Mesenchymal stem cell (in vitro differentiated cells and primary cell): ENCODE data around the gene ADAMTS14.
A peak's percentile ranks its signal among the peaks of the same experiment; 100 is the strongest.

ENCODE experiments used
- DNase-seq: peaks from one replicate; pipeline ENCODE4 v3.0.0-alpha.2; 2013
- H2AFZ ChIP-seq: one replicate; pipeline ENCODE4 v1.6.1; 2013; ENCODE audit warnings: low read depth, mild to moderate bottlenecking, control low read depth, inconsistent platforms, low read length, moderate library complexity
- H2AK5ac ChIP-seq: 2 replicates; pipeline ENCODE4 v1.6.1; 2013; ENCODE audit warnings: low read length, moderate library complexity, mild to moderate bottlenecking, inconsistent platforms; ENCODE audit not compliant: severe bottlenecking
- H2BK120ac ChIP-seq: one replicate; pipeline ENCODE4 v1.6.1; 2013; ENCODE audit warnings: low read depth, mild to moderate bottlenecking, inconsistent platforms, low read length, moderate library complexity
- H2BK12ac ChIP-seq, 2 experiments: one replicate each; pipeline ENCODE4 v1.6.1; 2013; ENCODE audit warnings: inconsistent platforms in 2 of 2, low read length in 2 of 2, mild to moderate bottlenecking in 2 of 2, moderate library complexity in 2 of 2, control low read depth in 1 of 2
- H2BK15ac ChIP-seq: one replicate; pipeline ENCODE4 v1.6.1; 2013; ENCODE audit warnings: mild to moderate bottlenecking, low read depth, inconsistent platforms; ENCODE audit not compliant: poor library complexity, severe bottlenecking
- H2BK5ac ChIP-seq: 2 replicates; pipeline ENCODE4 v1.6.1; 2013; ENCODE audit warnings: low read depth, mild to moderate bottlenecking, low read length, control low read depth, inconsistent platforms; ENCODE audit not compliant: poor library complexity, severe bottlenecking
- H3K14ac ChIP-seq, 2 experiments: one replicate each; pipeline ENCODE4 v1.6.1; 2013; ENCODE audit warnings: inconsistent platforms in 2 of 2, low read length in 2 of 2, control low read depth in 1 of 2, mild to moderate bottlenecking in 1 of 2, moderate library complexity in 1 of 2
- H3K18ac ChIP-seq, 2 experiments: one replicate each; pipeline ENCODE4 v1.6.1; 2013; ENCODE audit warnings: inconsistent platforms in 2 of 2, low read length in 2 of 2, control low read depth in 1 of 2, low read depth in 1 of 2, mild to moderate bottlenecking in 1 of 2
- H3K23ac ChIP-seq, 2 experiments: one replicate each; pipeline ENCODE4 v1.6.1; 2013; ENCODE audit warnings: inconsistent platforms in 2 of 2, low read length in 2 of 2, mild to moderate bottlenecking in 2 of 2, moderate library complexity in 2 of 2, control low read depth in 1 of 2
- H3K27ac ChIP-seq: 2 replicates; pipeline ENCODE4 v1.5.1; 2013; ENCODE audit warnings: mild to moderate bottlenecking, moderate library complexity, low read length, control low read depth, inconsistent platforms; ENCODE audit not compliant: poor library complexity, severe bottlenecking
- H3K27me3 ChIP-seq, 2 experiments: 2 replicates each; pipeline versions ENCODE4 v1.6.1 to v1.7.0; 2013; ENCODE audit warnings: low read length in 2 of 2, mild to moderate bottlenecking in 2 of 2, moderate library complexity in 2 of 2, control low read depth in 1 of 2, inconsistent platforms in 1 of 2; ENCODE audit not compliant: control insufficient read depth in 1 of 2, insufficient read depth in 1 of 2
- H3K36me3 ChIP-seq, 2 experiments: 2 replicates each; pipeline versions ENCODE4 v1.6.1 to v1.7.0; 2013; ENCODE audit warnings: low read length in 2 of 2, control low read depth in 1 of 2, inconsistent platforms in 1 of 2, low read depth in 1 of 2, mild to moderate bottlenecking in 1 of 2; ENCODE audit not compliant: insufficient read depth in 2 of 2, control insufficient read depth in 1 of 2
- H3K4ac ChIP-seq, 2 experiments: one replicate each; pipeline ENCODE4 v1.6.1; 2013; ENCODE audit warnings: inconsistent platforms in 2 of 2, low read length in 2 of 2, mild to moderate bottlenecking in 2 of 2, moderate library complexity in 2 of 2, control low read depth in 1 of 2, low read depth in 1 of 2
- H3K4me1 ChIP-seq: 2 replicates; pipeline ENCODE4 v1.6.1; 2013; ENCODE audit warnings: low read depth, low read length, control low read depth; ENCODE audit not compliant: control insufficient read depth, insufficient read depth
- H3K4me2 ChIP-seq: 2 replicates; pipeline ENCODE4 v1.6.1; 2013; ENCODE audit warnings: low read length, mild to moderate bottlenecking, inconsistent platforms; ENCODE audit not compliant: poor library complexity, severe bottlenecking
- H3K4me3 ChIP-seq, 2 experiments: 2 replicates each; pipeline versions ENCODE4 v1.5.1 to v1.7.0; 2013; ENCODE audit warnings: low read length in 2 of 2, mild to moderate bottlenecking in 2 of 2, control low read depth in 1 of 2, low read depth in 1 of 2; ENCODE audit not compliant: insufficient read depth in 1 of 2
- H3K79me1 ChIP-seq: replicated peaks from 2 replicates; pipeline ENCODE4 v1.6.1; 2013; ENCODE audit warnings: mild to moderate bottlenecking, control low read depth, low read length, inconsistent platforms; ENCODE audit not compliant: poor library complexity, severe bottlenecking
- H3K9ac ChIP-seq: 2 replicates; pipeline ENCODE4 v1.7.0; 2013; ENCODE audit warnings: mild to moderate bottlenecking, low read length, moderate library complexity
- H3K9me3 ChIP-seq: 2 replicates; pipeline ENCODE4 v1.7.0; 2013; ENCODE audit warnings: mild to moderate bottlenecking, low read length; ENCODE audit not compliant: control insufficient read depth
- H4K8ac ChIP-seq: one replicate; pipeline ENCODE4 v1.6.1; 2013; ENCODE audit warnings: inconsistent platforms, mild to moderate bottlenecking, low read length, moderate library complexity
- H4K91ac ChIP-seq: one replicate; pipeline ENCODE4 v1.6.1; 2013; ENCODE audit warnings: mild to moderate bottlenecking, low read length, inconsistent platforms
- WGBS: methylation state at CpG from one replicate; pipeline ENCODE4 v1.1.7; 2013; ENCODE audit warnings: mixed read lengths; 5-methylcytosine and 5-hydroxymethylcytosine counted together

ADAMTS14 gene

GRCh38 chr10:70683601-70683934 lies 11.3 kb downstream of the ADAMTS14 start:
- Histone ChIP-seq H3K18ac (no peak overlapping the region), H2BK15ac (no peak overlapping the region), H2BK12ac (no peak overlapping the region), H3K9me3 (no peaks in the 10 kb centered on the region), H3K4ac (no peak overlapping the region), H3K4me3 (no peak overlapping the region), H3K79me1 (peaks cover 17% of the 10 kb centered on the region), H3K9ac (no peak overlapping the region), H3K27ac (peak overlapping the region; percentile 21), H3K27me3 (no peaks in the 10 kb centered on the region), H2BK120ac (no peak overlapping the region), H3K4me2 (no peak overlapping the region), H3K23ac (no peak overlapping the region), H3K36me3 (peaks cover 23 to 40% of the 10 kb centered on the region in 2 experiments), H3K14ac (no peak overlapping the region), H4K8ac (no peak overlapping the region), H2AK5ac (no peak overlapping the region), H3K4me1 (peaks cover 45% of the 10 kb centered on the region), H4K91ac (no peak overlapping the region), H2AFZ (no peak overlapping the region), H2BK5ac (no peak overlapping the region)
- 68% methylated on average over 6 of the region's 6 CpGs for WGBS
- DNase-seq: no peak

- no peak for DNase-seq
- H2AK5ac ChIP-seq: peak overlapping the region; percentile 9
- H3K4me2 ChIP-seq: no peak overlapping the region
- H4K91ac ChIP-seq: no peak overlapping the region
- peaks cover 17% of the 10 kb centered on the region for H3K79me1 ChIP-seq
- H3K4ac ChIP-seq: no peak overlapping the region
- H3K14ac ChIP-seq: no peak overlapping the region
- no peak overlapping the region for H2BK12ac ChIP-seq
- no peaks in the 10 kb centered on the region for H3K9me3 ChIP-seq
- H3K36me3 ChIP-seq: peaks cover 26 to 38% of the 10 kb centered on the region in 2 experiments
- WGBS: 100% methylated on average over 2 of the region's 5 CpGs
- H3K4me3 ChIP-seq: no peak overlapping the region
- H3K23ac ChIP-seq: no peak overlapping the region
- peaks cover 42% of the 10 kb centered on the region for H3K4me1 ChIP-seq
- H2BK5ac ChIP-seq: no peak overlapping the region
- H3K9ac ChIP-seq: no peak overlapping the region
- H3K27me3 ChIP-seq: no peaks in the 10 kb centered on the region
- H2AFZ ChIP-seq: no peak overlapping the region
- H3K18ac ChIP-seq: no peak overlapping the region
- H4K8ac ChIP-seq: no peak overlapping the region
- H2BK15ac ChIP-seq: no peak overlapping the region
- no peak overlapping the region for H2BK120ac ChIP-seq
- H3K27ac ChIP-seq: no peak overlapping the region
Measured at GRCh38 chr10:70683940-70684339, 11.6 kb downstream of the ADAMTS14 start.

- Histone ChIP-seq H3K4ac (no peak overlapping the region), H2BK5ac (no peak overlapping the region), H3K23ac (no peak overlapping the region), H3K14ac (no peak overlapping the region), H3K79me1 (peaks cover 21% of the 10 kb centered on the region), H3K27me3 (no peaks in the 10 kb centered on the region), H3K4me1 (peaks cover 38% of the 10 kb centered on the region), H3K4me3 (no peak overlapping the region), H4K8ac (no peak overlapping the region), H3K4me2 (no peak overlapping the region), H3K27ac (peak overlapping the region; percentile 15), H2AK5ac (no peak overlapping the region), H3K9ac (no peak overlapping the region), H3K9me3 (no peaks in the 10 kb centered on the region), H2AFZ (no peak overlapping the region), H3K18ac (no peak overlapping the region), H4K91ac (no peak overlapping the region), H2BK12ac (no peak overlapping the region), H2BK120ac (no peak overlapping the region), H3K36me3 (peaks cover 27 to 40% of the 10 kb centered on the region in 2 experiments), H2BK15ac (no peak overlapping the region)
- no peak for DNase-seq
- 90% methylated on average over 3 of the region's 3 CpGs for WGBS
Measured at GRCh38 chr10:70684374-70684773, 12.1 kb downstream of the ADAMTS14 start.

- Histone ChIP-seq H3K18ac (no peak overlapping the region), H2BK15ac (no peak overlapping the region), H2BK12ac (no peak overlapping the region), H3K4me3 (no peak overlapping the region), H2AK5ac (no peak overlapping the region), H3K14ac (no peak overlapping the region), H3K27me3 (no peaks in the 10 kb centered on the region), H3K9me3 (no peaks in the 10 kb centered on the region), H4K91ac (no peak overlapping the region), H3K27ac (peak overlapping the region; percentile 15), H2AFZ (no peak overlapping the region), H2BK120ac (no peak overlapping the region), H3K36me3 (peaks cover 29 to 45% of the 10 kb centered on the region in 2 experiments), H2BK5ac (no peak overlapping the region), H3K4me1 (peaks cover 34% of the 10 kb centered on the region), H3K9ac (no peak overlapping the region), H4K8ac (no peak overlapping the region), H3K4ac (no peak overlapping the region), H3K79me1 (peaks cover 16% of the 10 kb centered on the region), H3K4me2 (no peak overlapping the region), H3K23ac (no peak overlapping the region)
- 100% methylated on average over 4 of the region's 4 CpGs for WGBS
- DNase-seq: no peak
Measured at GRCh38 chr10:70684839-70685454, 12.6 kb downstream of the ADAMTS14 start.
